ENCODE measurements around the gene INTS6. TPM values are rescaled to one million over a fixed set of nuclear protein-coding genes. Genes with fewer than 3 reads are reported as not detected.
A peak's percentile ranks its signal among the peaks of the same experiment; 100 is the strongest.

The INTS6 gene
- total RNA-seq, 2 experiments from 2014 or later: 40.4 to 41.0 TPM

GRCh38 chr13:51451467-51452360 lies 1.1 kb downstream of the INTS6 start:
- H3K9me3 Mint-ChIP-seq: peaks cover 4% of the 10 kb centered on the region
- intact Hi-C loops (cut with micrococcal nuclease): loop anchor here (2.0 to 10.0 kb wide), 8 partner anchors 181 to 1955 kb away; partner anchors contain the start of genes ALG11, KPNA3 and NEK5
- CTCF ChIA-PET: interaction anchor here (0.7 to 2.6 kb wide), 4 partner anchors 11 to 349 kb away, joined by 3 to 14 read pairs (median 6); no protein-coding TSS in a partner anchor

GRCh38 chr13:51451134-51451466 lies 1.7 kb downstream of the INTS6 start:
- peaks cover 4% of the 10 kb centered on the region for H3K9me3 Mint-ChIP-seq
- intact Hi-C loops (cut with micrococcal nuclease): loop anchor here (5.0 to 10.0 kb wide), 3 partner anchors 181 to 741 kb away; partner anchors contain the start of gene NEK5
- peak overlapping the region; percentile 92 for H3K27ac Mint-ChIP-seq
- peak overlapping the region; percentile 89 for H3K4me3 Mint-ChIP-seq
- peaks cover 39% of the 10 kb centered on the region for H3K4me1 Mint-ChIP-seq (ENCODE audit: low read depth)
- H3K36me3 Mint-ChIP-seq (ENCODE audit: low read depth): peaks cover 38% of the 10 kb centered on the region
- CTCF ChIA-PET: interaction anchor here (0.7 to 2.6 kb wide), 4 partner anchors 10 to 350 kb away, joined by 3 to 14 read pairs (median 6); no protein-coding TSS in a partner anchor
- DNase-seq: no peak
- H3K27me3 Mint-ChIP-seq (ENCODE audit: low read depth): no peaks in the 10 kb centered on the region

More at GRCh38 chr13:51451467-51452360, 1.1 kb downstream of the INTS6 start:
- Mint-ChIP-seq H3K4me3 (peak overlapping the region; percentile 94), H3K36me3 (ENCODE audit: low read depth) (peaks cover 34% of the 10 kb centered on the region), H3K4me1 (ENCODE audit: low read depth) (peaks cover 38% of the 10 kb centered on the region), H3K27ac (peak overlapping the region; percentile 94), H3K27me3 (ENCODE audit: low read depth) (no peaks in the 10 kb centered on the region)
- peak; percentile 84 for DNase-seq

- CTCF ChIA-PET: no interaction called here
- DNase-seq: no peak
- Mint-ChIP-seq H3K4me3 (no peak overlapping the region), H3K27ac (no peak overlapping the region), H3K9me3 (no peaks in the 10 kb centered on the region), H3K27me3 (ENCODE audit: low read depth) (no peaks in the 10 kb centered on the region), H3K36me3 (ENCODE audit: low read depth) (peaks cover 26% of the 10 kb centered on the region), H3K4me1 (ENCODE audit: low read depth) (peaks cover 22% of the 10 kb centered on the region)
- intact Hi-C loops (cut with micrococcal nuclease): no loop called here
These were observed 3.8 kb downstream of the INTS6 start for GRCh38 chr13:51449018-51449417.

- peaks cover 15% of the 10 kb centered on the region for H3K36me3 Mint-ChIP-seq (ENCODE audit: low read depth)
- intact Hi-C loops (cut with micrococcal nuclease): no loop called here
- H3K27me3 Mint-ChIP-seq (ENCODE audit: low read depth): no peaks in the 10 kb centered on the region
- H3K27ac Mint-ChIP-seq: no peak overlapping the region
- no peaks in the 10 kb centered on the region for H3K9me3 Mint-ChIP-seq
- H3K4me1 Mint-ChIP-seq (ENCODE audit: low read depth): peaks cover 18% of the 10 kb centered on the region
- no peak for DNase-seq
- CTCF ChIA-PET: interaction anchor here (0.7 to 3.7 kb wide), 6 partner anchors 24 to 371 kb away, joined by 3 to 17 read pairs (median 4); no protein-coding TSS in a partner anchor
- H3K4me3 Mint-ChIP-seq: no peak overlapping the region
These were observed 7.9 kb downstream of the INTS6 start for GRCh38 chr13:51444922-51445321.

- Mint-ChIP-seq H3K27me3 (ENCODE audit: low read depth) (no peaks in the 10 kb centered on the region), H3K9me3 (no peaks in the 10 kb centered on the region), H3K4me3 (no peak overlapping the region), H3K27ac (no peak overlapping the region), H3K36me3 (ENCODE audit: low read depth) (no peaks in the 10 kb centered on the region), H3K4me1 (ENCODE audit: low read depth) (peaks cover 9% of the 10 kb centered on the region)
- DNase-seq: no peak
- intact Hi-C loops (cut with micrococcal nuclease): no loop called here
- CTCF ChIA-PET: interaction anchor here (2.5 to 3.0 kb wide), 2 partner anchors 10 to 357 kb away, joined by 7 to 12 read pairs; no protein-coding TSS in a partner anchor
These were observed 12.5 kb downstream of the INTS6 start for GRCh38 chr13:51440381-51440780.

GRCh38 chr13:51437550-51438127 lies 15.2 kb downstream of the INTS6 start:
- Mint-ChIP-seq H3K9me3 (no peaks in the 10 kb centered on the region), H3K36me3 (ENCODE audit: low read depth) (no peaks in the 10 kb centered on the region), H3K27ac (no peak overlapping the region), H3K4me3 (no peak overlapping the region), H3K27me3 (ENCODE audit: low read depth) (no peaks in the 10 kb centered on the region), H3K4me1 (ENCODE audit: low read depth) (peaks cover 9% of the 10 kb centered on the region)
- intact Hi-C loops (cut with micrococcal nuclease): no loop called here
- CTCF ChIA-PET: no interaction called here
- DNase-seq: no peak

GRCh38 chr13:51435002-51435578 lies 17.7 kb downstream of the INTS6 start:
- intact Hi-C loops (cut with micrococcal nuclease): loop anchor here (1.0 kb wide), 1 partner anchor 362 kb away; no protein-coding TSS in a partner anchor
- CTCF ChIA-PET: interaction anchor here (0.5 to 3.4 kb wide), 12 partner anchors 13 to 887 kb away, joined by 3 to 52 read pairs (median 4); no protein-coding TSS in a partner anchor
- Mint-ChIP-seq H3K36me3 (ENCODE audit: low read depth) (peaks cover 5% of the 10 kb centered on the region), H3K27me3 (ENCODE audit: low read depth) (no peaks in the 10 kb centered on the region), H3K27ac (no peak overlapping the region), H3K4me3 (no peak overlapping the region), H3K9me3 (no peaks in the 10 kb centered on the region), H3K4me1 (ENCODE audit: low read depth) (peaks cover 14% of the 10 kb centered on the region)
- DNase-seq: no peak

- no peak for DNase-seq
- CTCF ChIA-PET: interaction anchor here (0.6 to 3.4 kb wide), 3 partner anchors 216 to 366 kb away, joined by 3 to 52 read pairs (median 3); no protein-coding TSS in a partner anchor
- peaks cover 17% of the 10 kb centered on the region for H3K36me3 Mint-ChIP-seq (ENCODE audit: low read depth)
- H3K27ac Mint-ChIP-seq: no peak overlapping the region
- H3K4me3 Mint-ChIP-seq: no peak overlapping the region
- peaks cover 21% of the 10 kb centered on the region for H3K4me1 Mint-ChIP-seq (ENCODE audit: low read depth)
- intact Hi-C loops (cut with micrococcal nuclease): no loop called here
- no peaks in the 10 kb centered on the region for H3K27me3 Mint-ChIP-seq (ENCODE audit: low read depth)
- no peaks in the 10 kb centered on the region for H3K9me3 Mint-ChIP-seq
These were observed 20.3 kb downstream of the INTS6 start for GRCh38 chr13:51432576-51432975.

GRCh38 chr13:51426982-51427381 lies 25.9 kb downstream of the INTS6 start:
- peaks cover 21% of the 10 kb centered on the region for H3K36me3 Mint-ChIP-seq (ENCODE audit: low read depth)
- H3K9me3 Mint-ChIP-seq: no peaks in the 10 kb centered on the region
- peaks cover 59% of the 10 kb centered on the region for H3K4me1 Mint-ChIP-seq (ENCODE audit: low read depth)
- CTCF ChIA-PET: no interaction called here
- no peak for DNase-seq
- H3K27me3 Mint-ChIP-seq (ENCODE audit: low read depth): no peaks in the 10 kb centered on the region
- H3K27ac Mint-ChIP-seq: no peak overlapping the region
- intact Hi-C loops (cut with micrococcal nuclease): no loop called here
- H3K4me3 Mint-ChIP-seq: no peak overlapping the region

- no peak overlapping the region for H3K27ac Mint-ChIP-seq
- H3K4me3 Mint-ChIP-seq: no peak overlapping the region
- intact Hi-C loops (cut with micrococcal nuclease): no loop called here
- CTCF ChIA-PET: no interaction called here
- H3K4me1 Mint-ChIP-seq (ENCODE audit: low read depth): peaks cover 66% of the 10 kb centered on the region
- DNase-seq: no peak
- no peaks in the 10 kb centered on the region for H3K9me3 Mint-ChIP-seq
- peaks cover 23% of the 10 kb centered on the region for H3K36me3 Mint-ChIP-seq (ENCODE audit: low read depth)
- no peaks in the 10 kb centered on the region for H3K27me3 Mint-ChIP-seq (ENCODE audit: low read depth)
These were observed 27.3 kb downstream of the INTS6 start for GRCh38 chr13:51425410-51426042.

- no peak overlapping the region for H3K27ac Mint-ChIP-seq
- intact Hi-C loops (cut with micrococcal nuclease): no loop called here
- no peaks in the 10 kb centered on the region for H3K27me3 Mint-ChIP-seq (ENCODE audit: low read depth)
- H3K9me3 Mint-ChIP-seq: no peaks in the 10 kb centered on the region
- CTCF ChIA-PET: interaction anchor here (0.6 to 1.0 kb wide), 3 partner anchors 16 to 406 kb away, joined by 3 to 4 read pairs (median 3); no protein-coding TSS in a partner anchor
- H3K4me1 Mint-ChIP-seq (ENCODE audit: low read depth): peaks cover 71% of the 10 kb centered on the region
- H3K36me3 Mint-ChIP-seq (ENCODE audit: low read depth): peaks cover 23% of the 10 kb centered on the region
- DNase-seq: no peak
- H3K4me3 Mint-ChIP-seq: no peak overlapping the region
These were observed 29.1 kb downstream of the INTS6 start for GRCh38 chr13:51423766-51424165.

All from activated naive CD4-positive, alpha-beta T cell treated with anti-CD3 and anti-CD28 coated beads for 36 hours (primary cell).